Measurements from ENCODE around the gene RPA3.
"Not testable (repeated sequence)": the region's sequence is repeated elsewhere in the genome, so short reads cannot be mapped to it uniquely, and the experiment has no call there.

The RPA3 gene

DNA sequence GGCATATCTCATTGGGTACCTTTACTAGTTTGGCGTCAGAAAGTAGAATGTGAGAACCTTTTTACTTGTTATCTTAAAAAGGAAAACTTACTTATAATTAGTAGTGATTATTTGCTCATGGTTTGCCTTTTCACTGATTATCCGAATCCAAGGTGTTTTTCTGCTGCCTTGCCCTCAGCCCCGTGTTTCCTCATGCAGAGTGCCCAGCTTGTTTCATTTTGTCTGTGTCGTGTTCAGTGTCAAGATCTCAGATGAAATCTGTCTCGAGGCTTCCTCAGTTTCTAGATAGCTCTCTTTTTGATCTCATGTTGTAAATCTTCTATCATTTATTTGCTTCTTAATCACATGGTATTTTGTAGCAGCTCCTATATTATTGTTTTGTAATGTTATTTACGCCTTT, 30.1 kb downstream of the RPA3 start:
- no peaks in the 10 kb centered on the region for H3K27me3 ChIP-seq (ENCODE audit: control insufficient read depth in 1 of 2, insufficient read depth in 2 of 2, low read length in 2 of 2)
- no peak overlapping the region for H3K4me3 ChIP-seq (ENCODE audit: low read depth in 1 of 2, low read length in 2 of 2)
- H3K36me3 ChIP-seq (ENCODE audit: insufficient read depth, low read length), result no peaks in the 10 kb centered on the region
- H3K9me3 ChIP-seq (ENCODE audit: low read length), result no peaks in the 10 kb centered on the region
- no peak overlapping the region for H3K9ac ChIP-seq (ENCODE audit: low read length)
- H3K27ac ChIP-seq (ENCODE audit: low read depth, low read length), result no peak overlapping the region
- peaks cover 4% of the 10 kb centered on the region for H3K4me1 ChIP-seq (ENCODE audit: insufficient read depth, low read length)

DNA sequence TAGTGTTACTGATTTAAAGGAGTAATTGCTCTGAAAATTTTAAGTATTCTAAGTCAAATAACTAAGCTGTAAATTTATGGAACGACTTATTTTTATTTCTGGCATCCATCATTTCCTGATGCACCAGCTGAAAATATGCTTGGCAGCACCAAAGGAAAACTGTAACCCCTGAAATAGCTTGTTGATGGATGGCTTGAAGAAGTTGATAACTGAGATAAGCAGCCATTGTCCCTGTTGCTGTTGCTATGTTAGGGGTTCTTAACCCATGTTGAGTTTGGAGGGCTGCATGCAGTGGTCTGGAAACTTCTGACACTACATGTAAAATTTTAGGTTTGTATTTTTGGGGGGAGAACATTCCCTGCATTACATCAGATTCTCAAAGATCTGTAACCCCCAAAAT, 30.6 kb downstream of the RPA3 start:
- peaks cover 4% of the 10 kb centered on the region for H3K4me1 ChIP-seq (ENCODE audit: insufficient read depth, low read length)
- no peaks in the 10 kb centered on the region for H3K27me3 ChIP-seq (ENCODE audit: control insufficient read depth in 1 of 2, insufficient read depth in 2 of 2, low read length in 2 of 2)
- no peaks in the 10 kb centered on the region for H3K9me3 ChIP-seq (ENCODE audit: low read length)
- no peaks in the 10 kb centered on the region for H3K36me3 ChIP-seq (ENCODE audit: insufficient read depth, low read length)
- H3K27ac ChIP-seq (ENCODE audit: low read depth, low read length), result no peak overlapping the region
- H3K4me3 ChIP-seq (ENCODE audit: low read depth in 1 of 2, low read length in 2 of 2), result no peak overlapping the region
- H3K9ac ChIP-seq (ENCODE audit: low read length), result no peak overlapping the region

DNA sequence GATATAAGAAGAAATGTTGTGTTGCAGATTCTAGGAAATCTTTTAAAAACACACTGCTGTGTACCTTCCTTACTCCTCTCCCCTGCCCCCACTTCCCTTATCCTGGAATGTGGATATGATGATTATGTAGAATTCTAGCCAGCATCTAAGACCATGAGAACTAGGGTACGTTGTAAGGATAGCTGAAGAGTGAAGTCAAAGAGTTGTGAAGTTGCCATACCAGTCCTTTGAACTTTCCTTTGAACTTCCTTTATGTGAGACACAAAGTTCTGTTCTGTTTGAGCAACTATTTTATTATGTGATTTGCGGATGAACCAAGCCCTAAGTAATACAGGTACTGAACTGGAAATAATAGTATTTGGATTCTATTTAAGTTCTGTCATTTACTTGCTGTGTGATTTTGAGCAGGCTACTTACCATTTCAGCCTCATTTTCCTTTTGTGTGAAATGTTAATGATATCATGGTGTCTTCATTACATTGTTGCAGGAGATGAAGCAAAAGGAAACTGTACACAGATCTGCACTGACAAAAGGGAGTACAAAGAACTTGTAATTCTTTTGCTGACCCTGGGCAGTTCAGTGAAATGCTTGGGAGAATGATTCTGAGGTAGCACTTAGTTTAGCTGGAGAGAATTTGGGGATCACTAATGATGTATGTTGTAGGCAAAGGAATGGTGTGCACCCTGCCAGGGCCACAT, 31.4 kb downstream of the RPA3 start:
- no peak overlapping the region for H3K27ac ChIP-seq (ENCODE audit: low read depth, low read length)
- peaks cover 4% of the 10 kb centered on the region for H3K4me1 ChIP-seq (ENCODE audit: insufficient read depth, low read length)
- no peaks in the 10 kb centered on the region for H3K27me3 ChIP-seq (ENCODE audit: control insufficient read depth in 1 of 2, insufficient read depth in 2 of 2, low read length in 2 of 2)
- no peak overlapping the region for H3K9ac ChIP-seq (ENCODE audit: low read length)
- H3K36me3 ChIP-seq (ENCODE audit: insufficient read depth, low read length), result no peaks in the 10 kb centered on the region
- no peaks in the 10 kb centered on the region for H3K9me3 ChIP-seq (ENCODE audit: low read length)
- H3K4me3 ChIP-seq (ENCODE audit: low read depth in 1 of 2, low read length in 2 of 2), result no peak overlapping the region

DNA sequence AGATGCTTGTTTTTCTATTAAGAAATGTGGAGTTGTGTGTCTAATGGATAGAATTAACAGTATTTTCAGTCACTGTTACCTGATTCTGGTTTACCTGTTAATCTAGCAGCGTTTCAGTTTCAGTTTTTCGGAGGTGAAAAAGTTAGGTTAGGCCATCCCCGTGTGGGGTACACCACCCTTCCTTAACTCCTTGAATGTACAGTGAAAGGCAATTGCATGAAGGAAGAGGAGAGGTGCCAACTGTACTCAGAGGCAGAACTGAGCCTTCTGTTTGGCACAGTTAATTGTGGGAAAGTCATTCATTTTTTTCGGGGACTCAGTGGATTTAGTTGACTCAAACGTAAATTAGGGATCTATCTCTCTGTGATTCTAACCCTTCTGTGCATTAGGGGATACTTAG, 35.5 kb downstream of the RPA3 start:
- Histone ChIP-seq H3K27me3 (ENCODE audit: control insufficient read depth in 1 of 2, insufficient read depth in 2 of 2, low read length in 2 of 2) (no peaks in the 10 kb centered on the region), H3K36me3 (ENCODE audit: insufficient read depth, low read length) (no peaks in the 10 kb centered on the region), H3K4me1 (ENCODE audit: insufficient read depth, low read length) (peaks cover 11% of the 10 kb centered on the region), H3K9ac (ENCODE audit: low read length) (no peak overlapping the region), H3K9me3 (ENCODE audit: low read length) (no peaks in the 10 kb centered on the region), H3K4me3 (ENCODE audit: low read depth in 1 of 2, low read length in 2 of 2) (no peak overlapping the region), H3K27ac (ENCODE audit: low read depth, low read length) (no peak overlapping the region)

DNA sequence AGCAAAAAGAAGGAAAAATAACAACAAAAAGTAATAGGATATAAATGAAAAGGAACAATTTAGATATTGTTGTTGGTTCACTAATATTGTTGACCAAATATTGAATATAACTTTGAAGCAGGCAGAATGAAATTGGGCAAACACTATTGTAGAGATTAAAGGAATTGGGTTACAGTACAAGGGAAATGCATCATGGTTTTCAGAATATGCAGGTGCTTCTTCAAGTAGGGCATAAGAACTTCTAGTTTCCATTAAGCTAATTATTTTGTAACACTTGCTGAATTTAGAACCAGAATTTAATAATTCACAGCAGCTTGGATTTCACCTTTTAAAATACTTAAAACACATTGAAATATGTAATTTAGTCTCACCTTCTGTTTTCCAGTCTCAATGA, 36.5 kb downstream of the RPA3 start:
- Histone ChIP-seq H3K4me1 (ENCODE audit: insufficient read depth, low read length) (peaks cover 11% of the 10 kb centered on the region), H3K36me3 (ENCODE audit: insufficient read depth, low read length) (no peaks in the 10 kb centered on the region), H3K27ac (ENCODE audit: low read depth, low read length) (no peak overlapping the region), H3K9ac (ENCODE audit: low read length) (no peak overlapping the region), H3K9me3 (ENCODE audit: low read length) (no peaks in the 10 kb centered on the region), H3K4me3 (ENCODE audit: low read depth in 1 of 2, low read length in 2 of 2) (no peak overlapping the region), H3K27me3 (ENCODE audit: control insufficient read depth in 1 of 2, insufficient read depth in 2 of 2, low read length in 2 of 2) (no peaks in the 10 kb centered on the region)

DNA sequence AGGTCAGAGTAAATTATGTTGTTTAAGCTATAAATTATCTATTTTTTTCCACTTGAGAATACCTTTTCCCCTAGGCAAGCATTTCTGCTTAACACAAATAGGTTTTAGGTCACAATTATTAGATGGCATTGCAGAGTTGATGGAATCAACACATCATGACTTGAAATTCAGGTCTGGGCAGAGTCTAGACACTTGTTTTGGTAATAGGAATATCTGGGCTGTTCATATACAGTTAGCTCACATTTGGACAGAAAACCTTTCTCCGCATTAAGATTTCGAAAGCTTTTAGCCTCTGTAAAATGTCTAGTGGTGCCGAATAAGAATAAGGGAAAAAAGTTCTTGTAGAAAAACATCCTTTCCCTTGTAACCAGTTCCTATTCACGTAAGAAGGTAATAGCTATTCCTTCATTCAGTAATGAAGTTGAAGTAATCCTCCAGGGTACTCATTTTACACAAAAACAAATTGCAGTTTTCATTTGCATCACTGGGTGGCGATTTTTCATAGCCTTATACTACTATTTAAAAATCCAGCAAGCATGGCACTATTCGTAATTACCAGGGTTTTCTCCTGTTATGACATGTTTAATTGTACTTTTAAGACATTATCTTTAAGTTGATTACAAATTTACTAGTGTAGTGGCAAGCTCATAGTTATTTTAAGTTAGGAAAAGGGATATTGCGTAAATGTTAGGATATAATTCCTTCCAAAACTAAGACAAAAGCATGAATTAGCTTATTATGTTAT, 37.0 kb downstream of the RPA3 start:
- no peaks in the 10 kb centered on the region for H3K27me3 ChIP-seq (ENCODE audit: control insufficient read depth in 1 of 2, insufficient read depth in 2 of 2, low read length in 2 of 2)

DNA sequence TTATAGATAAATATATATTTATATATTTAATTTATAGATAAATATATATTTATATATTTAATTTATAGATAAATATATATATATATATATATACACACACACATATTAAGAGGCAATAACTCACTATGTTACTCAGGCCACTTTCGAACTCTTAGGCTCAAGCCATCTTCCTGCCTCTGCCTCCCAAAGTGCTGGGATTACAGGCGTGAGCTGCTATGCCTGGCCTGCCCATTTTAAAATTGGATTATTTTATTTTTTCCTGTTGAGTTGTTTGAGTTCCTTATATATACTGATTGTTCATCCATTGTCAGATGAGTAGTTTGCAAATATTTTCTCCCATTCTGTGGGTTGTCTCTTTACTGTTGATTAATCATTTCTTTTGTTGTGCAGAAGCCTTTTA, 38.8 kb downstream of the RPA3 start:
- H3K27ac ChIP-seq (ENCODE audit: low read depth, low read length), result not testable (repeated sequence)

More for the DNA sequence above, 37.0 kb downstream of the RPA3 start:
- Histone ChIP-seq H3K9me3 (ENCODE audit: low read length) (no peaks in the 10 kb centered on the region), H3K4me1 (ENCODE audit: insufficient read depth, low read length) (peaks cover 8% of the 10 kb centered on the region), H3K4me3 (ENCODE audit: low read depth in 1 of 2, low read length in 2 of 2) (no peak overlapping the region), H3K36me3 (ENCODE audit: insufficient read depth, low read length) (no peaks in the 10 kb centered on the region), H3K27ac (ENCODE audit: low read depth, low read length) (no peak overlapping the region), H3K9ac (ENCODE audit: low read length) (no peak overlapping the region)

DNA sequence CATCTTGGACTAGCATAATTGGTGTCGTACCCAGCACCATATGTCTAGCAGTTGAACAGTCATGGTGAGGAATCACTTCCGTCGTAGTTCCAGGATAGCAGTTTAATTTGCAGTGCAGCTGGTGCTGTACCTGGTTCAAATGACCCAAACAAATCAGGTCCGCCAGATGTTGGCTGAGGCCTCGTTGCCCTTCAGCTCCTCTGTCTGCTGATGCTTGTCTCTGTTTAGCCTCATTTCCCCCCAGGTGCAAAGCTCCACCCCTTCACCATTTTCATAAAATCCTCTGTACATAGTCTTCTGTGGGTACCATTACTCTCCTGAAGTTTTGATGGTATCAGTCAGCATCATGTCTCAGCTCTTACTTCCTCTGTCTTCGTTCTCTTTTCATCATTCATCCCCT, 42.7 kb downstream of the RPA3 start:
- no peaks in the 10 kb centered on the region for H3K27me3 ChIP-seq (ENCODE audit: control insufficient read depth in 1 of 2, insufficient read depth in 2 of 2, low read length in 2 of 2)
- H3K4me1 ChIP-seq (ENCODE audit: insufficient read depth, low read length), result no peaks in the 10 kb centered on the region
- H3K9me3 ChIP-seq (ENCODE audit: low read length), result no peaks in the 10 kb centered on the region
- no peaks in the 10 kb centered on the region for H3K36me3 ChIP-seq (ENCODE audit: insufficient read depth, low read length)
- H3K27ac ChIP-seq (ENCODE audit: low read depth, low read length), result no peak overlapping the region
- H3K9ac ChIP-seq (ENCODE audit: low read length), result no peak overlapping the region
- H3K4me3 ChIP-seq (ENCODE audit: low read depth in 1 of 2, low read length in 2 of 2), result no peak overlapping the region

More for the DNA sequence above, 38.8 kb downstream of the RPA3 start:
- not testable (repeated sequence) for H3K27me3 ChIP-seq (ENCODE audit: control insufficient read depth in 1 of 2, insufficient read depth in 2 of 2, low read length in 2 of 2); H3K4me1 ChIP-seq (ENCODE audit: insufficient read depth, low read length); H3K36me3 ChIP-seq (ENCODE audit: insufficient read depth, low read length); H3K4me3 ChIP-seq (ENCODE audit: low read depth in 1 of 2, low read length in 2 of 2); H3K9me3 ChIP-seq (ENCODE audit: low read length); H3K9ac ChIP-seq (ENCODE audit: low read length)

DNA sequence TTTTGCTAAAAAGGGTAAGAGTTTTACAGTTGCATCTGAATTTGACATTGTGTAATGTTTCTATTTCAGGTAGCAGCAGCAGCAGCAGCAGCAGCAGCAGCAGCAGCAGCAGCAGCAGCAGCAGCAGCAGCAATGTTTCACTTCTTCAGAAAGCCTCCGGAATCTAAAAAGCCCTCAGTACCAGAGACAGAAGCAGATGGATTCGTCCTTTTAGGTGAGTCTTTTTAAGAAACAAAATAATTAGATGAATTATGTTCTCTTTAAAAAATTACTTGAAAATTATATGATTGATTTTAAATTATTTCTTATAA, 45.2 kb downstream of the RPA3 start:
- no peaks in the 10 kb centered on the region for H3K4me1 ChIP-seq (ENCODE audit: insufficient read depth, low read length)
- no peak overlapping the region for H3K4me3 ChIP-seq (ENCODE audit: low read depth in 1 of 2, low read length in 2 of 2)
- H3K36me3 ChIP-seq (ENCODE audit: insufficient read depth, low read length), result no peaks in the 10 kb centered on the region
- H3K9ac ChIP-seq (ENCODE audit: low read length), result no peak overlapping the region
- no peak overlapping the region for H3K27ac ChIP-seq (ENCODE audit: low read depth, low read length)
- H3K27me3 ChIP-seq (ENCODE audit: control insufficient read depth in 1 of 2, insufficient read depth in 2 of 2, low read length in 2 of 2), result no peaks in the 10 kb centered on the region
- no peaks in the 10 kb centered on the region for H3K9me3 ChIP-seq (ENCODE audit: low read length)

DNA sequence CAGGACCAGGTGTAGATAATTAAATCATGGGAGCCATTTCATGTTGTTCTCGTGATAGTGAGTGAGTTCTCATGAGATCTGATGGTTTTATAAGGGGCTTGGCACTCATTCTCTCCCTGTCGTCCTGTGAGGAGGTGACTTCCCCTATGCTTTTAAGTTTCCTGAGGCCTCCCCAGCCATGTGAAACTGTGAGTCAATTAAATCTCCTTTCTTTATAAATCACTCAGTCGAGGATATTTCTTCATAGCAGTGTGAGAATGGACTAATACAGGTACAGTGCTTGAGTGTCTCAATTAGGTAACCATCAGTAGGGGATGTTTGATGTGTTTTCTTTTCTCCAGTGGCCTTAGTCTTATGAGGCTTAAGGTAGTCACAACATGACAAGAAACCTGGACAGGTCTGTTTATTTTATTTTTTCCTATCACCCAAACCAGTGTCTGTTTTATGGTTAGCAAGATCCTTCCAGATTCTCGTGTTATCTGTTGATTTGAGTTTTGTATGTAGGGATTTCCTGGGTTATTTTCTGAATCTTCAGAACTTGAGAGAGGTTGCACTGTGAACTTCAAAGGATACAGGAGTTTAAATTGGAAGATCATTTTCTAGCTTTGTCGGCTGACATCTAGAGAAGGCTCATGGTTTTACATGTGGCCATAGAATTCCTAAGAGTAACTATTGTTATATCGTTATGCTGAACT, 45.7 kb downstream of the RPA3 start:
- H3K4me1 ChIP-seq (ENCODE audit: insufficient read depth, low read length), result no peaks in the 10 kb centered on the region
- H3K4me3 ChIP-seq (ENCODE audit: low read depth in 1 of 2, low read length in 2 of 2), result no peak overlapping the region
- no peaks in the 10 kb centered on the region for H3K9me3 ChIP-seq (ENCODE audit: low read length)
- no peak overlapping the region for H3K9ac ChIP-seq (ENCODE audit: low read length)
- H3K27me3 ChIP-seq (ENCODE audit: control insufficient read depth in 1 of 2, insufficient read depth in 2 of 2, low read length in 2 of 2), result no peaks in the 10 kb centered on the region
- H3K36me3 ChIP-seq (ENCODE audit: insufficient read depth, low read length), result no peaks in the 10 kb centered on the region
- H3K27ac ChIP-seq (ENCODE audit: low read depth, low read length), result no peak overlapping the region

DNA sequence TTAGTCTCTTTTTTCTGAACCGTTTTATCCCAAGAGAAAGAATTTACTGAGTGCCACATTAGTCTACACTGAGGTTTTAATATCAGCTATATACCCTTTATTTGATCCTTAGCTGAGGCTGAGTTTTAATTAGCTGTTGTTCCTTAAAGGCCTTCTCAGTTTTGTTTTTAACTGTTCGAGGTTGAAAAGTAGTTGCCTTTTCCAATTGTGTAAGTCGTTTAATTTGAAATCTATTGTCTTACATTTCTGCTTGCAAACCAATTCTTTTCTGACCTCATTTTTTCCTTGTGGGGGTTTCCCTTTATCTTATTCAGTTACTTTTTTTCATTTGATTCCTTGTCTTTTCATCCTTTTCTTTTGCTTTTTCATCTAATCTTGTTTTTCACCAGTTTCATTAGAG, 47.0 kb downstream of the RPA3 start:
- H3K27ac ChIP-seq (ENCODE audit: low read depth, low read length), result no peak overlapping the region
- H3K27me3 ChIP-seq (ENCODE audit: control insufficient read depth in 1 of 2, insufficient read depth in 2 of 2, low read length in 2 of 2), result no peaks in the 10 kb centered on the region
- no peaks in the 10 kb centered on the region for H3K36me3 ChIP-seq (ENCODE audit: insufficient read depth, low read length)
- no peak overlapping the region for H3K9ac ChIP-seq (ENCODE audit: low read length)
- no peak overlapping the region for H3K4me3 ChIP-seq (ENCODE audit: low read depth in 1 of 2, low read length in 2 of 2)
- H3K9me3 ChIP-seq (ENCODE audit: low read length), result no peaks in the 10 kb centered on the region
- H3K4me1 ChIP-seq (ENCODE audit: insufficient read depth, low read length), result no peaks in the 10 kb centered on the region
